NCI-H1092 (cell line): Measurements from ENCODE around the gene TNFSF4.

Source experiments
- DNase-seq: peaks from one replicate; lab custom pipeline; 2025; lab: John Stamatoyannopoulos, UW

TNFSF4 gene

GRCh38 chr1:173210716-173211231 lies 3.6 kb upstream of the TNFSF4 start:
- DNase-seq: no peak

- DNase-seq: no peak
These were observed 3.2 kb upstream of the TNFSF4 start for GRCh38 chr1:173210283-173210682.

- DNase-seq: no peak
These were observed 1.7 kb upstream of the TNFSF4 start for GRCh38 chr1:173208868-173209267.

- no peak for DNase-seq
These were observed 1.0 kb upstream of the TNFSF4 start for GRCh38 chr1:173208146-173208545.

- no peak for DNase-seq
These were observed 1.7 kb downstream of the TNFSF4 start for GRCh38 chr1:173205146-173206051.

- DNase-seq: no peak
These were observed 2.4 kb downstream of the TNFSF4 start for GRCh38 chr1:173204693-173205092.

GRCh38 chr1:173202424-173203145 lies 4.5 kb downstream of the TNFSF4 start:
- no peak for DNase-seq

- DNase-seq: no peak
These were observed 5.2 kb downstream of the TNFSF4 start for GRCh38 chr1:173201969-173202368.

- DNase-seq: no peak
These were observed 11.5 kb downstream of the TNFSF4 start for GRCh38 chr1:173195596-173196088.

- no peak for DNase-seq
These were observed 13.5 kb downstream of the TNFSF4 start for GRCh38 chr1:173193639-173194038.

- DNase-seq: no peak
These were observed 16.0 kb downstream of the TNFSF4 start for GRCh38 chr1:173191011-173191705.

GRCh38 chr1:173190101-173190936 lies 16.8 kb downstream of the TNFSF4 start:
- no peak for DNase-seq

- no peak for DNase-seq
These were observed 19.4 kb downstream of the TNFSF4 start for GRCh38 chr1:173187671-173188237.

- no peak for DNase-seq
These were observed 25.3 kb downstream of the TNFSF4 start for GRCh38 chr1:173181791-173182190.

GRCh38 chr1:173176246-173176645 lies 30.9 kb downstream of the TNFSF4 start:
- DNase-seq: no peak

- no peak for DNase-seq
These were observed 31.5 kb downstream of the TNFSF4 start for GRCh38 chr1:173175514-173176145.

- DNase-seq: no peak
These were observed 33.7 kb downstream of the TNFSF4 start for GRCh38 chr1:173173388-173173787.

- no peak for DNase-seq
These were observed 36.0 kb downstream of the TNFSF4 start for GRCh38 chr1:173171152-173171551.

GRCh38 chr1:173168941-173169340 lies 38.2 kb downstream of the TNFSF4 start:
- no peak for DNase-seq

GRCh38 chr1:173164686-173165085 lies 42.4 kb downstream of the TNFSF4 start:
- no peak for DNase-seq
